ENCODE results near the gene PCP2. TPM values are rescaled to one million over a fixed set of nuclear protein-coding genes. Genes with fewer than 3 reads are reported as not detected.
A peak's percentile ranks its signal among the peaks of the same experiment; 100 is the strongest.
"Not testable (repeated sequence)": the region's sequence is repeated elsewhere in the genome, so short reads cannot be mapped to it uniquely, and the experiment has no call there.

PCP2 gene
- total RNA-seq, 3 donors from 2014 or later, result 0.37 TPM; not detected in 2

GRCh38 chr19:7647156-7647555 lies 13.6 kb upstream of the PCP2 start:
- Mint-ChIP-seq H3K4me1 (ENCODE audit: low read depth) (peaks cover 3% of the 10 kb centered on the region), H3K27me3 (ENCODE audit: low read depth) (no peaks in the 10 kb centered on the region), H3K9me3 (no peaks in the 10 kb centered on the region), H3K36me3 (ENCODE audit: insufficient read depth) (peaks cover 8% of the 10 kb centered on the region), H3K4me3 (no peak overlapping the region)
- no peak for DNase-seq
- ATAC-seq, result no peak

GRCh38 chr19:7646426-7646700 lies 12.8 kb upstream of the PCP2 start:
- no peak overlapping the region for H3K4me3 Mint-ChIP-seq

GRCh38 chr19:7645656-7646425 lies 12.3 kb upstream of the PCP2 start:
- H3K4me3 Mint-ChIP-seq, result no peak overlapping the region
- DNase-seq, result no peak
- H3K36me3 Mint-ChIP-seq (ENCODE audit: insufficient read depth), result peaks cover 8% of the 10 kb centered on the region
- no peaks in the 10 kb centered on the region for H3K27me3 Mint-ChIP-seq (ENCODE audit: low read depth)
- no peaks in the 10 kb centered on the region for H3K4me1 Mint-ChIP-seq (ENCODE audit: low read depth)
- no peak for ATAC-seq
- H3K9me3 Mint-ChIP-seq, result no peaks in the 10 kb centered on the region

More at GRCh38 chr19:7646426-7646700, 12.8 kb upstream of the PCP2 start:
- Mint-ChIP-seq H3K36me3 (ENCODE audit: insufficient read depth) (peaks cover 8% of the 10 kb centered on the region), H3K9me3 (no peaks in the 10 kb centered on the region), H3K27me3 (ENCODE audit: low read depth) (no peaks in the 10 kb centered on the region), H3K4me1 (ENCODE audit: low read depth) (no peaks in the 10 kb centered on the region)
- ATAC-seq, result no peak
- DNase-seq, result no peak

GRCh38 chr19:7645163-7645562 lies 11.6 kb upstream of the PCP2 start:
- no peak for ATAC-seq
- H3K36me3 Mint-ChIP-seq (ENCODE audit: insufficient read depth), result peaks cover 8% of the 10 kb centered on the region
- no peak for DNase-seq
- no peaks in the 10 kb centered on the region for H3K27me3 Mint-ChIP-seq (ENCODE audit: low read depth)
- H3K4me1 Mint-ChIP-seq (ENCODE audit: low read depth), result peaks cover 4% of the 10 kb centered on the region
- no peaks in the 10 kb centered on the region for H3K9me3 Mint-ChIP-seq
- H3K4me3 Mint-ChIP-seq, result no peak overlapping the region

- ATAC-seq (no peak), DNase-seq (no peak)
- Mint-ChIP-seq H3K4me3 (no peak overlapping the region), H3K27me3 (ENCODE audit: low read depth) (no peaks in the 10 kb centered on the region), H3K36me3 (ENCODE audit: insufficient read depth) (peaks cover 8% of the 10 kb centered on the region), H3K4me1 (ENCODE audit: low read depth) (peaks cover 10% of the 10 kb centered on the region), H3K9me3 (no peaks in the 10 kb centered on the region)
These were observed 11.0 kb upstream of the PCP2 start for GRCh38 chr19:7644550-7644877.

- not testable (repeated sequence) for H3K36me3 Mint-ChIP-seq (ENCODE audit: insufficient read depth); H3K9me3 Mint-ChIP-seq; H3K4me3 Mint-ChIP-seq; H3K27me3 Mint-ChIP-seq (ENCODE audit: low read depth); ATAC-seq; DNase-seq
- H3K4me1 Mint-ChIP-seq (ENCODE audit: low read depth), result peaks cover 16% of the 10 kb centered on the region
These were observed 10.4 kb upstream of the PCP2 start for GRCh38 chr19:7643629-7644549.

GRCh38 chr19:7643031-7643415 lies 9.5 kb upstream of the PCP2 start:
- Mint-ChIP-seq H3K4me3 (no peak overlapping the region), H3K4me1 (ENCODE audit: low read depth) (peaks cover 22% of the 10 kb centered on the region), H3K27me3 (ENCODE audit: low read depth) (no peaks in the 10 kb centered on the region), H3K36me3 (ENCODE audit: insufficient read depth) (peaks cover 10% of the 10 kb centered on the region), H3K9me3 (no peaks in the 10 kb centered on the region)
- no peak for ATAC-seq
- no peak for DNase-seq

- H3K4me1 Mint-ChIP-seq (ENCODE audit: low read depth), result peaks cover 25% of the 10 kb centered on the region
- no peak overlapping the region for H3K4me3 Mint-ChIP-seq
- DNase-seq (no peak), ATAC-seq (no peak)
- H3K9me3 Mint-ChIP-seq, result no peaks in the 10 kb centered on the region
- H3K27me3 Mint-ChIP-seq (ENCODE audit: low read depth), result no peaks in the 10 kb centered on the region
- H3K36me3 Mint-ChIP-seq (ENCODE audit: insufficient read depth), result peaks cover 10% of the 10 kb centered on the region
These were observed 8.9 kb upstream of the PCP2 start for GRCh38 chr19:7642295-7643030.

GRCh38 chr19:7641290-7642276 lies 8.1 kb upstream of the PCP2 start:
- H3K4me3 Mint-ChIP-seq, result no peak overlapping the region

GRCh38 chr19:7640803-7641202 lies 7.3 kb upstream of the PCP2 start:
- no peaks in the 10 kb centered on the region for H3K27me3 Mint-ChIP-seq (ENCODE audit: low read depth)

More at GRCh38 chr19:7641290-7642276, 8.1 kb upstream of the PCP2 start:
- Mint-ChIP-seq H3K36me3 (ENCODE audit: insufficient read depth) (peaks cover 10% of the 10 kb centered on the region), H3K9me3 (no peaks in the 10 kb centered on the region), H3K27me3 (ENCODE audit: low read depth) (no peaks in the 10 kb centered on the region), H3K4me1 (ENCODE audit: low read depth) (peaks cover 27% of the 10 kb centered on the region)
- ATAC-seq (no peak), DNase-seq (no peak)

GRCh38 chr19:7639863-7640348 lies 6.4 kb upstream of the PCP2 start:
- H3K4me1 Mint-ChIP-seq (ENCODE audit: low read depth), result peaks cover 32% of the 10 kb centered on the region
- H3K4me3 Mint-ChIP-seq, result peak overlapping the region; percentile 35
- H3K9me3 Mint-ChIP-seq, result no peaks in the 10 kb centered on the region
- DNase-seq (no peak), ATAC-seq (no peak)
- H3K36me3 Mint-ChIP-seq (ENCODE audit: insufficient read depth), result peaks cover 7% of the 10 kb centered on the region
- H3K27me3 Mint-ChIP-seq (ENCODE audit: low read depth), result no peaks in the 10 kb centered on the region

More at GRCh38 chr19:7640803-7641202, 7.3 kb upstream of the PCP2 start:
- Mint-ChIP-seq H3K4me3 (no peak overlapping the region), H3K36me3 (ENCODE audit: insufficient read depth) (peaks cover 9% of the 10 kb centered on the region), H3K9me3 (no peaks in the 10 kb centered on the region), H3K4me1 (ENCODE audit: low read depth) (peaks cover 29% of the 10 kb centered on the region)
- DNase-seq (no peak), ATAC-seq (no peak)

- Mint-ChIP-seq H3K9me3 (no peaks in the 10 kb centered on the region), H3K4me3 (peak overlapping the region; percentile 61), H3K4me1 (ENCODE audit: low read depth) (peaks cover 32% of the 10 kb centered on the region), H3K27me3 (ENCODE audit: low read depth) (no peaks in the 10 kb centered on the region), H3K36me3 (ENCODE audit: insufficient read depth) (peaks cover 3% of the 10 kb centered on the region)
- no peak for DNase-seq
- ATAC-seq, result no peak
These were observed 5.4 kb upstream of the PCP2 start for GRCh38 chr19:7638802-7639465.
